SK-N-SH (cell line): ENCODE measurements around the gene PDK1. TPM values are rescaled to one million over a fixed set of nuclear protein-coding genes. Genes with fewer than 3 reads are reported as not detected.
"Not testable (repeated sequence)": the region's sequence is repeated elsewhere in the genome, so short reads cannot be mapped to it uniquely, and the experiment has no call there.

Experiments used
- CTCF ChIA-PET: fragments of 300-600, 350-600 bp; formaldehyde crosslinking; extraction: SDS; loops from one replicate; lab custom pipeline; 2021; lab: Yijun Ruan, JAX
- POLR2A ChIA-PET: fragments of 350-600 bp; sonication (Branson Sonifier 250); formaldehyde crosslinking; extraction: SDS; loops from one replicate; lab custom pipeline; 2020; ENCODE audit warnings: antibody characterized with exemption, inconsistent platforms; lab: Yijun Ruan, JAX
- DNase-seq: peaks from one replicate; pipeline ENCODE4 v3.0.0; 2012
- H2AFZ ChIP-seq: fragments of 200-600 bp; sonication (generic); 2 replicates; pipeline ENCODE4 v1.8.1; 2016; ENCODE audit warnings: antibody characterized with exemption, mild to moderate bottlenecking, low read depth
- H3F3A ChIP-seq: fragments of 200-600 bp; sonication (generic); replicated peaks from 2 replicates; pipeline ENCODE3; 2016; ENCODE audit warnings: antibody characterized with exemption, mild to moderate bottlenecking; ENCODE audit not compliant: insufficient read depth
- H3K27ac ChIP-seq, 2 experiments: fragments of 200-500 bp in 1 of 2; fragments of 200-600 bp in 1 of 2; sonication (Bioruptor generic) in 1 of 2; sonication (generic), shearing (Covaris generic) in 1 of 2; 2 replicates each; pipeline versions ENCODE4 v1.5.1 to v1.6.1; 2014 to 2016; ENCODE audit warnings: low read depth in 2 of 2, inconsistent platforms in 1 of 2, low read length in 1 of 2, mild to moderate bottlenecking in 1 of 2, mixed read lengths in 1 of 2
- H3K27me3 ChIP-seq: fragments of 200-600 bp; sonication (generic), shearing (Covaris generic); 2 replicates; pipeline ENCODE4 v1.6.1; 2016; ENCODE audit warnings: mixed run types; ENCODE audit not compliant: insufficient read depth
- H3K36me3 ChIP-seq, 2 experiments: fragments of 200-500 bp in 1 of 2; fragments of 200-600 bp in 1 of 2; sonication (Bioruptor generic) in 1 of 2; sonication (generic) in 1 of 2; replicated peaks in 1 of 2; 2 replicates each; pipeline versions ENCODE3 to v1.5.1; 2014 to 2016; ENCODE audit warnings: low read length in 1 of 2, mild to moderate bottlenecking in 1 of 2; ENCODE audit not compliant: insufficient read depth in 2 of 2, control insufficient read depth in 1 of 2
- H3K4me1 ChIP-seq, 2 experiments: fragments of 200-500 bp in 1 of 2; fragments of 200-600 bp in 1 of 2; sonication (Bioruptor generic) in 1 of 2; sonication (generic), shearing (Covaris generic) in 1 of 2; 2 replicates each; pipeline versions ENCODE4 v1.5.1 to v1.6.1; 2014 to 2016; ENCODE audit warnings: low read depth in 1 of 2, low read length in 1 of 2, mixed run types in 1 of 2; ENCODE audit not compliant: insufficient read depth in 2 of 2, control insufficient read depth in 1 of 2
- H3K4me2 ChIP-seq: fragments of 200-600 bp; sonication (generic), shearing (Covaris generic); 2 replicates; pipeline ENCODE4 v1.6.1; 2017; ENCODE audit warnings: mixed run types
- H3K4me3 ChIP-seq, 2 experiments: fragments of 200-500 bp in 1 of 2; fragments of 200-600 bp in 1 of 2; sonication (Bioruptor generic) in 1 of 2; sonication (generic), shearing (Covaris generic) in 1 of 2; 2 replicates each; pipeline versions ENCODE4 v1.5.1 to v1.8.1; 2014 to 2016; ENCODE audit warnings: low read depth in 2 of 2, inconsistent platforms in 1 of 2, low read length in 1 of 2, mild to moderate bottlenecking in 1 of 2, mixed read lengths in 1 of 2, moderate library complexity in 1 of 2
- H3K79me2 ChIP-seq: fragments of 200-600 bp; sonication (generic); 2 replicates; pipeline ENCODE4 v1.8.1; 2017; ENCODE audit warnings: mild to moderate bottlenecking; ENCODE audit not compliant: insufficient read depth
- H3K9ac ChIP-seq: fragments of 200-600 bp; sonication (generic); 2 replicates; pipeline ENCODE4 v1.6.1; 2017; ENCODE audit warnings: mixed run types
- H3K9me2 ChIP-seq: fragments of 200-600 bp; sonication (generic); 2 replicates; pipeline ENCODE4 v1.6.1; 2017; ENCODE audit warnings: mixed run types
- H3K9me3 ChIP-seq: fragments of 200-600 bp; sonication (generic); 2 replicates; pipeline ENCODE4 v1.6.1; 2017; ENCODE audit warnings: mixed run types, mild to moderate bottlenecking, moderate library complexity
- H4K20me1 ChIP-seq: fragments of 200-600 bp; sonication (generic); 2 replicates; pipeline ENCODE4 v1.6.1; 2017; ENCODE audit warnings: mild to moderate bottlenecking, mixed run types; ENCODE audit not compliant: insufficient read depth
- CTCF ChIP-seq: fragments of 200-600 bp; sonication (generic); IDR thresholded peaks from 2 replicates; pipeline ENCODE4 v1.6.1; 2017; ENCODE audit warnings: antibody characterized with exemption, mild to moderate bottlenecking, moderate library complexity
- ELF1 ChIP-seq: IDR thresholded peaks from 2 replicates; pipeline ENCODE4 v1.4.0; 2012
- FOXJ3 ChIP-seq: sonication (generic); formaldehyde crosslinking; IDR thresholded peaks from 2 replicates; pipeline ENCODE4 v1.5.1; 2020; ENCODE audit warnings: mild to moderate bottlenecking, missing genetic modification reagents
- FOXM1 ChIP-seq: IDR thresholded peaks from 2 replicates; pipeline ENCODE4 v1.4.0; 2012; ENCODE audit warnings: low read depth, mild to moderate bottlenecking
- IRF3 ChIP-seq: fragments of 150-350 bp; IDR thresholded peaks from 2 replicates; pipeline ENCODE4 v1.6.1; 2016; ENCODE audit warnings: mild to moderate bottlenecking, low read depth, low read length
- MAX ChIP-seq: IDR thresholded peaks from 2 replicates; pipeline ENCODE4 v1.4.0; 2012; ENCODE audit warnings: low read depth
- MEF2A ChIP-seq: IDR thresholded peaks from 2 replicates; pipeline ENCODE4 v1.4.0; 2012; ENCODE audit warnings: low read depth, borderline replicate concordance
- NRF1 ChIP-seq: IDR thresholded peaks from 2 replicates; pipeline ENCODE4 v1.6.1; 2012; ENCODE audit warnings: low read depth, mild to moderate bottlenecking, low read length
- RAD21 ChIP-seq: IDR thresholded peaks from 2 replicates; pipeline ENCODE4 v1.6.1; 2012; ENCODE audit warnings: mild to moderate bottlenecking, low read length
- RCOR1 ChIP-seq: fragments of 150-350 bp; IDR thresholded peaks from 2 replicates; pipeline ENCODE4 v1.6.1; 2017; ENCODE audit warnings: antibody characterized with exemption, low read length
- SIN3A ChIP-seq: IDR thresholded peaks from 2 replicates; pipeline ENCODE4 v1.6.1; 2012; ENCODE audit warnings: low read depth, mild to moderate bottlenecking, low read length, moderate library complexity, borderline replicate concordance
- SMC3 ChIP-seq: IDR thresholded peaks from 2 replicates; pipeline ENCODE4 v1.6.1; 2012; ENCODE audit warnings: low read depth, low read length, improper control_type of control experiment
- TAF1 ChIP-seq: IDR thresholded peaks from 2 replicates; pipeline ENCODE4 v1.6.1; 2012; ENCODE audit warnings: low read depth, mild to moderate bottlenecking, low read length, moderate library complexity, borderline replicate concordance
- TCF12 ChIP-seq: IDR thresholded peaks from 2 replicates; pipeline ENCODE4 v1.4.0; 2012
- WGBS: methylation state at CpG from one replicate; pipeline ENCODE4 v1.1.6; 2017; ENCODE audit warnings: low lambda C conversion rate; 5-methylcytosine and 5-hydroxymethylcytosine counted together
- polyA plus RNA-seq, 3 experiments: library from polyadenylated mRNA; depleted of rRNA; stranded (reverse); fragments of >200 nt; gene quantifications; 2 replicates each; pipeline ENCODE4 v1.2.3, GENCODE V29; 2012

PDK1 gene
- polyA plus RNA-seq, 1 of the 3 experiments (the other 2 are of a cell fraction): 5.3 TPM

- Histone ChIP-seq H3K27me3 (no peaks in the 10 kb centered on the region), H4K20me1 (no peaks in the 10 kb centered on the region), H3K4me3 (no peak overlapping the region), H3K4me2 (no peak overlapping the region), H3K79me2 (no peaks in the 10 kb centered on the region), H3K36me3 (no peaks in the 10 kb centered on the region), H3K27ac (no peak overlapping the region), H3F3A (no peaks in the 10 kb centered on the region), H3K9me3 (no peaks in the 10 kb centered on the region), H3K4me1 (no peaks in the 10 kb centered on the region), H3K9ac (no peak overlapping the region), H3K9me2 (no peaks in the 10 kb centered on the region), H2AFZ (no peak overlapping the region)
- DNase-seq: no peak
- CTCF ChIA-PET: no interaction called here
- POLR2A ChIA-PET: no interaction called here
- WGBS: 78% methylated on average over 4 of the region's 4 CpGs
- TF ChIP-seq CTCF (no peak), ELF1 (no peak), IRF3 (no peak), FOXM1 (no peak), NRF1 (no peak), TCF12 (no peak), RAD21 (no peak)
Measured at GRCh38 chr2:172525601-172526000, 30.3 kb upstream of the PDK1 start.

GRCh38 chr2:172531309-172531708 lies 24.6 kb upstream of the PDK1 start:
- CTCF ChIA-PET: interaction anchor here (0.5 kb wide), 1 partner anchor 92 kb away, joined by 3 read pairs; no protein-coding TSS in a partner anchor
- Histone ChIP-seq H3K9ac (no peak overlapping the region), H4K20me1 (no peaks in the 10 kb centered on the region), H3K27ac (no peak overlapping the region), H3F3A (no peaks in the 10 kb centered on the region), H3K79me2 (no peaks in the 10 kb centered on the region), H3K27me3 (no peaks in the 10 kb centered on the region), H3K4me1 (no peaks in the 10 kb centered on the region), H3K9me2 (no peaks in the 10 kb centered on the region), H3K4me2 (no peak overlapping the region), H3K4me3 (no peak overlapping the region), H3K36me3 (no peaks in the 10 kb centered on the region), H2AFZ (no peak overlapping the region), H3K9me3 (no peaks in the 10 kb centered on the region)
- DNase-seq: no peak
- POLR2A ChIA-PET: no interaction called here
- TF ChIP-seq TAF1: no peak
- no peak for TF ChIP-seq SIN3A
- no peak for TF ChIP-seq IRF3
- no peak for TF ChIP-seq MEF2A
- TF ChIP-seq TCF12: no peak
- no peak for TF ChIP-seq SMC3
- TF ChIP-seq RAD21: no peak
- no peak for TF ChIP-seq FOXJ3 (CRISPR knock-in tag)
- no peak for TF ChIP-seq RCOR1
- no peak for TF ChIP-seq NRF1
- TF ChIP-seq MAX: no peak
- WGBS: 68% methylated on average over 2 of the region's 2 CpGs

GRCh38 chr2:172532461-172532860 lies 23.4 kb upstream of the PDK1 start:
- H3K9me2 ChIP-seq, DNase-seq, H3F3A ChIP-seq, H3K27me3 ChIP-seq, H3K9me3 ChIP-seq, H2AFZ ChIP-seq, H3K79me2 ChIP-seq, H3K9ac ChIP-seq, H3K4me3 ChIP-seq, H3K4me2 ChIP-seq, POLR2A ChIA-PET, H3K36me3 ChIP-seq, H3K4me1 ChIP-seq, H3K27ac ChIP-seq, H4K20me1 ChIP-seq: not testable (repeated sequence)
- WGBS: 97% methylated on average over 2 of the region's 2 CpGs
- CTCF ChIA-PET: interaction anchor here (0.5 kb wide), 1 partner anchor 312 kb away, joined by 4 read pairs; no protein-coding TSS in a partner anchor
